Upper lobe of left lung (tissue), 6 donors: ENCODE data around the gene TTC33. TPM values are rescaled to one million over a fixed set of nuclear protein-coding genes. Genes with fewer than 3 reads are reported as not detected.

Source experiments
- ATAC-seq, 2 donors: fragments of 200-7000 bp; cut with Tn5 transposase; one replicate each; pipeline ENCODE4 v1.9.1; 2022; ENCODE audit warnings: mild to moderate bottlenecking in 2 of 2, moderate library complexity in 2 of 2; ENCODE audit not compliant: low FRiP score in 2 of 2
- DNase-seq, 2 donors: peaks; one replicate each; pipeline ENCODE4 v3.0.0-alpha.2; 2019 to 2020
- H3K27ac ChIP-seq, 4 donors: fragments of 200-600 bp; sonication (generic); one replicate each; pipeline ENCODE4 v1.5.1; 2016 to 2019
- H3K27me3 ChIP-seq, 4 donors: fragments of 200-600 bp; sonication (generic); one replicate each; pipeline ENCODE4 v1.5.1; 2017 to 2019
- H3K36me3 ChIP-seq, 4 donors: fragments of 200-600 bp; sonication (generic); one replicate each; pipeline ENCODE4 v1.5.1; 2016 to 2019
- H3K4me1 ChIP-seq, 4 donors: fragments of 200-600 bp; sonication (generic); one replicate each; pipeline ENCODE4 v1.5.1; 2018 to 2019
- H3K4me3 ChIP-seq, 4 donors: fragments of 200-600 bp; sonication (generic); one replicate each; pipeline ENCODE4 v1.5.1; 2017 to 2019; ENCODE audit warnings: mild to moderate bottlenecking in 2 of 4, moderate library complexity in 1 of 4
- H3K9me3 ChIP-seq, 4 donors: fragments of 200-600 bp; sonication (generic); one replicate each; pipeline ENCODE4 v1.5.1; 2018 to 2019
- CTCF ChIP-seq, 6 experiments: fragments of 450-650 bp in 4 of 6; fragments of 200-600 bp in 2 of 6; sonication (generic) in 2 of 6; IDR thresholded peaks; one replicate each; pipeline ENCODE4 v1.5.1; 2016 to 2019; ENCODE audit warnings: antibody characterized with exemption in 6 of 6
- EP300 ChIP-seq, 4 donors: sonication (generic); formaldehyde crosslinking; IDR thresholded peaks; one replicate each; pipeline ENCODE4 v1.5.1; 2017; ENCODE audit warnings: antibody characterized with exemption in 4 of 4, control low read depth in 2 of 4
- POLR2A ChIP-seq, 4 donors: fragments of 450-650 bp; IDR thresholded peaks; one replicate each; pipeline ENCODE4 v1.5.1; 2016 to 2017; ENCODE audit warnings: antibody characterized with exemption in 4 of 4, mild to moderate bottlenecking in 2 of 4
- POLR2AphosphoS5 ChIP-seq, 2 donors: sonication (generic); formaldehyde crosslinking; IDR thresholded peaks; one replicate each; pipeline ENCODE4 v1.5.1; 2017; ENCODE audit warnings: antibody characterized with exemption in 2 of 2
- WGBS, 2 donors: methylation state at CpG; one replicate each; pipeline ENCODE4 v1.1.5; 2017 to 2018; 5-methylcytosine and 5-hydroxymethylcytosine counted together
- small RNA-seq, 4 donors: library from RNA; depleted of rRNA; stranded (forward); fragments of <200 nt; gene quantifications; one replicate each; pipeline ENCODE3, GENCODE V24; 2016
- total RNA-seq, 6 donors: library from RNA; depleted of rRNA in 4 of 6; stranded (reverse); fragments of >200 nt in 4 of 6; gene quantifications; one replicate each; pipeline versions ENCODE4 v1.1.0 to v1.2.1, GENCODE V29; 2016 to 2021
- donor health status: DM: no; HTN: no; CAD: no; lungs with moderate emphysema.
- donor health status: DM: no; HTN: yes; CAD: no; lungs with severe emphysema.

Gene TTC33
- total RNA-seq, 6 donors from 2014 or later: 13.4 to 34.1 (median 17.1) TPM

- Histone ChIP-seq H3K4me1 (no peaks in the 10 kb centered on the region), H3K27me3 (no peaks in the 10 kb centered on the region), H3K9me3 (peaks cover 0 to 9% (median 6%) of the 10 kb centered on the region in 4 donors), H3K4me3 (no peak overlapping the region), H3K27ac (no peak overlapping the region), H3K36me3 (no peaks in the 10 kb centered on the region)
- ATAC-seq (no peak), DNase-seq (no peak)
- WGBS, 2 donors: 29 to 36% methylated on average over 1 of the region's 1 CpG
- TF ChIP-seq CTCF (IDR thresholded peaks at IDR 0.05) (no peak), POLR2A (IDR thresholded peaks at IDR 0.05) (no peak), POLR2AphosphoS5 (IDR thresholded peaks at IDR 0.05) (no peak)
These were observed 290.3 kb downstream of the TTC33 start for GRCh38 chr5:40465416-40465815.

GRCh38 chr5:40464511-40464910 lies 291.2 kb downstream of the TTC33 start:
- TF ChIP-seq POLR2AphosphoS5 (IDR thresholded peaks at IDR 0.05) (no peak), EP300 (IDR thresholded peaks at IDR 0.05) (no peak), POLR2A (IDR thresholded peaks at IDR 0.05) (no peak), CTCF (IDR thresholded peaks at IDR 0.05) (no peak)
- no peak for DNase-seq
- no peaks in the 10 kb centered on the region for H3K27me3 ChIP-seq
- no peak overlapping the region for H3K4me3 ChIP-seq
- ATAC-seq: no peak
- no peak overlapping the region for H3K27ac ChIP-seq
- H3K9me3 ChIP-seq: peaks cover 0 to 10% (median 6%) of the 10 kb centered on the region in 4 donors
- H3K4me1 ChIP-seq: no peaks in the 10 kb centered on the region
- 95 to 96% methylated on average over 4 of the region's 4 CpGs for WGBS, 2 donors
- H3K36me3 ChIP-seq: no peaks in the 10 kb centered on the region

Small RNA genes lying within 50 kb of the gene (small RNA-seq; reads per million reads assigned to genes)
- 0 reads per million in 4 donors for gene RF00092
- gene RF00191: 0 reads per million in 4 donors

Other genes with a start within 250 kb of the TTC33 start
- 10 to 100 TPM; 33.9 to 64.1 (median 45.8) TPM for gene PTGER4, start 76.0 kb downstream of the TTC33 start, total RNA-seq
- gene PRKAA1, start 42.4 kb upstream of the TTC33 start, total RNA-seq: 10 to 100 TPM; 53.9 to 94.7 (median 74.5) TPM
- gene RPL37, start 79.3 kb upstream of the TTC33 start, total RNA-seq: 100 to 1,000 TPM; 115 to 977 (median 185) TPM
- 10 to 100 TPM; 14.7 to 23.9 (median 18.9) TPM for gene CARD6, start 85.4 kb upstream of the TTC33 start, total RNA-seq
- 100 to 1,000 TPM; 117 to 741 (median 203) TPM for gene C7, start 153.5 kb upstream of the TTC33 start, total RNA-seq